Endodermal cell (in vitro differentiated cells): ENCODE data around the gene ERICH6. TPM values are rescaled to one million over a fixed set of nuclear protein-coding genes. Genes with fewer than 3 reads are reported as not detected.

Source experiments
- DNase-seq: peaks from one replicate; pipeline ENCODE4 v3.0.0-alpha.2; 2017
- H3K27ac ChIP-seq: 2 replicates; pipeline ENCODE4 v1.5.1; 2013; ENCODE audit warnings: mild to moderate bottlenecking, low read depth, low read length, moderate library complexity
- H3K27me3 ChIP-seq: 2 replicates; pipeline ENCODE4 v1.6.1; 2013; ENCODE audit warnings: mild to moderate bottlenecking, low read length, moderate library complexity; ENCODE audit not compliant: insufficient read depth, control insufficient read depth, poor library complexity, severe bottlenecking
- H3K36me3 ChIP-seq: 2 replicates; pipeline ENCODE4 v1.7.0; 2013; ENCODE audit warnings: mild to moderate bottlenecking, low read length, moderate library complexity; ENCODE audit not compliant: control insufficient read depth, insufficient read depth
- H3K4me1 ChIP-seq: one replicate; pipeline ENCODE4 v1.7.0; 2013; ENCODE audit warnings: low read length; ENCODE audit not compliant: control insufficient read depth, insufficient read depth
- H3K4me3 ChIP-seq: 2 replicates; pipeline ENCODE4 v1.5.1; 2013; ENCODE audit warnings: mild to moderate bottlenecking, low read length, moderate library complexity
- H3K9ac ChIP-seq: 2 replicates; pipeline ENCODE4 v1.6.1; 2013; ENCODE audit warnings: mild to moderate bottlenecking, low read length, moderate library complexity; ENCODE audit not compliant: poor library complexity, severe bottlenecking; ENCODE audit errors: extremely low read depth
- H3K9me3 ChIP-seq: 2 replicates; pipeline ENCODE4 v1.6.1; 2013; ENCODE audit warnings: mild to moderate bottlenecking, low read length, moderate library complexity; ENCODE audit not compliant: control insufficient read depth
- H3K27ac Mint-ChIP-seq: 2 replicates; pipeline ENCODE4 v1.8.0; 2020; ENCODE audit warnings: mixed read lengths
- H3K27me3 Mint-ChIP-seq: 2 replicates; pipeline ENCODE4 v1.8.0; 2021; ENCODE audit warnings: mild to moderate bottlenecking, mixed read lengths; ENCODE audit not compliant: insufficient read depth
- H3K36me3 Mint-ChIP-seq: 2 replicates; pipeline ENCODE4 v1.8.0; 2020; ENCODE audit warnings: low read depth, mixed read lengths
- H3K4me1 Mint-ChIP-seq: 2 replicates; pipeline ENCODE4 v1.8.0; 2020; ENCODE audit warnings: mixed read lengths
- H3K4me3 Mint-ChIP-seq: 2 replicates; pipeline ENCODE4 v1.8.0; 2020; ENCODE audit warnings: mild to moderate bottlenecking, moderate library complexity, mixed read lengths
- H3K9me3 Mint-ChIP-seq: 2 replicates; pipeline ENCODE4 v1.8.0; 2020; ENCODE audit warnings: mild to moderate bottlenecking, mixed read lengths
- WGBS, 2 experiments: methylation state at CpG; one replicate each; pipeline versions ENCODE4 v1.1.5 to v1.1.7; 2013; ENCODE audit warnings: missing lambda C conversion rate in 2 of 2, mixed read lengths in 1 of 2; ENCODE audit not compliant: insufficient coverage in 1 of 2, insufficient read length in 1 of 2; 5-methylcytosine and 5-hydroxymethylcytosine counted together
- total RNA-seq, 2 donors: library from RNA; stranded (reverse); fragmentation: NEBNext Ultra II Directional in 1 of 2; extraction: Animal tissue kit (Norgen Biotek cat#: 25700) in 1 of 2; gene quantifications; 2 replicates in 1 of 2; 3 replicates in 1 of 2; pipeline ENCODE4 v1.2.1, GENCODE V29; 2021
- TF ChIP-seq, protein P1 (sequence below): fragments of 200-600 bp; sonication (generic); conservative IDR thresholded peaks from 2 replicates; pipeline ENCODE4 v1.5.0; 2021; ENCODE audit warnings: antibody characterized with exemption, mild to moderate bottlenecking

The ERICH6 gene
- total RNA-seq, 2 donors from 2014 or later, result 0.42 TPM; not detected in 1

- Mint-ChIP-seq H3K4me1 (peaks cover 30% of the 10 kb centered on the region), H3K27ac (no peak overlapping the region), H3K4me3 (no peak overlapping the region), H3K36me3 (peaks cover 2% of the 10 kb centered on the region), H3K27me3 (no peaks in the 10 kb centered on the region), H3K9me3 (no peaks in the 10 kb centered on the region)
- Histone ChIP-seq H3K27me3 (no peaks in the 10 kb centered on the region), H3K9ac (no peak overlapping the region), H3K36me3 (no peaks in the 10 kb centered on the region), H3K4me3 (no peak overlapping the region), H3K27ac (no peak overlapping the region), H3K4me1 (no peaks in the 10 kb centered on the region), H3K9me3 (no peaks in the 10 kb centered on the region)
- DNase-seq, result no peak
- TF ChIP-seq, protein P1, sequence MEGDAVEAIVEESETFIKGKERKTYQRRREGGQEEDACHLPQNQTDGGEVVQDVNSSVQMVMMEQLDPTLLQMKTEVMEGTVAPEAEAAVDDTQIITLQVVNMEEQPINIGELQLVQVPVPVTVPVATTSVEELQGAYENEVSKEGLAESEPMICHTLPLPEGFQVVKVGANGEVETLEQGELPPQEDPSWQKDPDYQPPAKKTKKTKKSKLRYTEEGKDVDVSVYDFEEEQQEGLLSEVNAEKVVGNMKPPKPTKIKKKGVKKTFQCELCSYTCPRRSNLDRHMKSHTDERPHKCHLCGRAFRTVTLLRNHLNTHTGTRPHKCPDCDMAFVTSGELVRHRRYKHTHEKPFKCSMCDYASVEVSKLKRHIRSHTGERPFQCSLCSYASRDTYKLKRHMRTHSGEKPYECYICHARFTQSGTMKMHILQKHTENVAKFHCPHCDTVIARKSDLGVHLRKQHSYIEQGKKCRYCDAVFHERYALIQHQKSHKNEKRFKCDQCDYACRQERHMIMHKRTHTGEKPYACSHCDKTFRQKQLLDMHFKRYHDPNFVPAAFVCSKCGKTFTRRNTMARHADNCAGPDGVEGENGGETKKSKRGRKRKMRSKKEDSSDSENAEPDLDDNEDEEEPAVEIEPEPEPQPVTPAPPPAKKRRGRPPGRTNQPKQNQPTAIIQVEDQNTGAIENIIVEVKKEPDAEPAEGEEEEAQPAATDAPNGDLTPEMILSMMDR, result no peak
- 91 to 93% methylated on average over 1 of the region's 1 CpG for WGBS, 2 experiments
Observed at GRCh38 chr3:150748684-150749047, 44.9 kb upstream of the ERICH6 start.

GRCh38 chr3:150747886-150748683 is 44.4 kb upstream of the ERICH6 start:
- H3K27me3 Mint-ChIP-seq, result no peaks in the 10 kb centered on the region
- no peaks in the 10 kb centered on the region for H3K9me3 Mint-ChIP-seq
- no peak overlapping the region for H3K27ac Mint-ChIP-seq
- Histone ChIP-seq H3K27ac (no peak overlapping the region), H3K4me1 (no peaks in the 10 kb centered on the region), H3K9ac (no peak overlapping the region), H3K27me3 (no peaks in the 10 kb centered on the region), H3K9me3 (no peaks in the 10 kb centered on the region), H3K36me3 (no peaks in the 10 kb centered on the region), H3K4me3 (no peak overlapping the region)
- H3K36me3 Mint-ChIP-seq, result peaks cover 2% of the 10 kb centered on the region
- no peak overlapping the region for H3K4me3 Mint-ChIP-seq
- TF ChIP-seq, protein P1, result no peak
- WGBS, 2 experiments, result 94 to 100% methylated on average over 1 to 5 of the region's 5 CpGs
- peaks cover 35% of the 10 kb centered on the region for H3K4me1 Mint-ChIP-seq
- no peak for DNase-seq

DNA sequence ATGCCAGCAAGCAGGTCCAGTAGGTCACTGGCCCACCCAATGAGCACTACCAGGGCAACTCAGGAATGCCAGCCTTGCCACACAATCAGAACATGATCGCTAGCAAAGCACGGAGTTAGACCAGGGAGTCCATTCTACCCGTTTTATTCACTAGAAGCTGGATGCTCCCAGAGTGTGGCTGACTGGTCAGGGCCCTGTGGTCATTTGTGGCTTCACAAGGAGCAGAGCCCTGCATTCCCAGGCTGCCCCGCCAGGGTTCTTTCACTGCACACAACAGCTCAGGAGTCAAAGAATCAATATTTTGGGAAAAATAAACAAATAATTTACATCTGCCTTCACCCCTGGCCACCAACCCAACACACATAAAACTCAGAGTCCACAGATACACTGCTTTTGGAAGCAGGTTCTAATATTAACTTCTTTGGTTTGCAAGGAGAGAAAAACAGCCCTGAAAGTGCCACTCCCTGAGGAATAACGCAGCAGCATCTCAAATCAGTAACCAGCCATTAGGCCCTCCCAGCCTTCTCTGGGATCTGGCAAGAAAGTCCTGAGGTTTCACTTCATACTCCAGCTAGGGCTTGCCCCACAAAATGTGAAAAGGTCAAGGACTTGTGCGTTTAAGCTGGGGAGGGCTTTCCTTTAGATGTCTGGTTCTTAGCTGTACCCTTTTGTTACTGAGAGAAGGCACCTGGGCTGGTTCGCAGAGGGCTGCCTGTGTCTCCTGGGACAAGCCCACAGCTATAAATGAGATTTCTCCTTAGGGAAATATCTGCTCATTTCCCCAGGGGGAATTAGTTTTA is 43.3 kb upstream of the ERICH6 start:
- no peak overlapping the region for H3K4me3 Mint-ChIP-seq
- Histone ChIP-seq H3K9ac (no peak overlapping the region), H3K36me3 (peaks cover 5% of the 10 kb centered on the region), H3K9me3 (no peaks in the 10 kb centered on the region), H3K27me3 (no peaks in the 10 kb centered on the region), H3K27ac (no peak overlapping the region), H3K4me1 (no peaks in the 10 kb centered on the region), H3K4me3 (no peak overlapping the region)
- TF ChIP-seq, protein P1, result peak; percentile 20
- no peaks in the 10 kb centered on the region for H3K9me3 Mint-ChIP-seq
- no peak for DNase-seq
- no peaks in the 10 kb centered on the region for H3K27me3 Mint-ChIP-seq
- 93 to 97% methylated on average over 6 to 7 of the region's 7 CpGs for WGBS, 2 experiments
- peaks cover 34% of the 10 kb centered on the region for H3K4me1 Mint-ChIP-seq
- peaks cover 8% of the 10 kb centered on the region for H3K36me3 Mint-ChIP-seq
- peak overlapping the region; percentile 55 for H3K27ac Mint-ChIP-seq
